NCI-H748 (cell line): Measurements from ENCODE around the gene NPM1.
"Not testable (repeated sequence)": the region's sequence is repeated elsewhere in the genome, so short reads cannot be mapped to it uniquely, and the experiment has no call there.

Experiments used
- DNase-seq: peaks from one replicate; lab custom pipeline; 2025; ENCODE audit not compliant: unreplicated experiment; lab: John Stamatoyannopoulos, UW

NPM1 gene

GRCh38 chr5:171384999-171385398, 2.6 kb upstream of the NPM1 start:
- DNase-seq = peak; percentile 8

GRCh38 chr5:171386006-171386671, 1.5 kb upstream of the NPM1 start:
- DNase-seq = no peak

DNA sequence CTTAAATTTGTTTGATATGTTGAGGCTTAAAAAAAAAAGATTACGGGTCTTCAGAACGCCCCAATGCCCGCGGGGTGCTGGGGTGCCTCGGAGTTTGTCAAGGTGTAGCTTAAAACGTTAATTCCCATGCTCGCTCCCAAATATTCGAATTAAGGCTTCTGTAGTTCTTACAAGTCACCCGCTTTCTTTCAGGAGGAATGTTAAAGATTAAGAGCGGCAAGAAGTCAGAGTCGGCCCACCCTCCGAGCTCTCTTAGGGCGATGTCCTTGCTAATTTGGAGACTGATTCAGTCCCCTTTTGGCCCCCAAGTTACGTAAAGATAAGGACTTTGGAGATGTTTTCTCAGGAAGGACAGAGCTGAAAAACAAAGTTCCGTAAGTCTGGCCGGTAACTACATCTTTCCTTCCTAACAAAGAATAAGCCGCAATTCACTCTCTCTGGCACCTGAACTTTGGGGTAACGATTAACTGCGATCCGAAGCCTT, 746 bp upstream of the NPM1 start:
- peak; percentile 45 for DNase-seq

DNA sequence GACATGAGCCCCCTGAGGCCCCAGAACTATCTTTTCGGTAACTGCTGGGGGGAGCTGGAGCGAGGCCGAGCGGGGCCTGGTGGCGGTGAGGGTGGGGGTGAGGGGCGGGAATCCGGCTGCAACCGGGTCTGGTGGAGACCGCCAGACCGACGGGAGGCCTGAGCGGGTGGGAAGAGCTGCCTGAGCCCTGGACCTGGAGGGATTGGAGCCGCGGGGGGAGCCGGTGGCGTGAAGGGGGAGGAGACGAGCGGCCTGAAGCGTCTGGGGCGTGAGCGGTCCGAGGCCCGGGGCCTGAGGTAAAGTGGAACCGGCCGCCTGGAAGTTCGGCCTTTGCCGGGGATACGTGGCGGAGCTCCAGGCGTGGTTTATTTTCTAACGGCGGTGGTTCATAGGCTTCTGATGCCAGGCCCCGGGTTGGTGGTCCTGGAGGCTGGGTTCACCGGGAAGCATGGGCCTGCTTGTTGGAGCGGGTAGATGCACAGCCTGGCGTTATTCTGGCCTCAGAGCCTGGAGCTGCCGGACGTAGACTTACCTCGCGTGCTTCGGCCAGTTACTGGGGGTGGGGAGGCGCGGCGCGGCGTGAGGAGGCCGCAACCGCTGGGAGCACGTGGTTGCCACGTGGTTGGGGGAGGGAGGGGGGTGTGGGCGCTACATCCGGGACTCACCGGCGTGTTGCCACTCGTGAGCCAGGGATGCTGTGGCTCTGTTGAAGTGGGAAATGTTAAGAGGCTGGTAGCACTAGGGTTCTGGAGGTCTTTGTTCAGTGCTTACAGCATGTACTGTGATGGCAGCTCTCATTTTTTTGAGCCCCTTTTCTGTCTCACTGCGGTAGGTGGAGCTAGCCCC, 544 bp downstream of the NPM1 start:
- peak; percentile 84 for DNase-seq

GRCh38 chr5:171388816-171389168, 1.1 kb downstream of the NPM1 start:
- no peak for DNase-seq

- no peak for DNase-seq
Measured at GRCh38 chr5:171390883-171391677, 3.4 kb downstream of the NPM1 start.

- DNase-seq = no peak
Measured at GRCh38 chr5:171391996-171392577, 4.4 kb downstream of the NPM1 start.

DNA sequence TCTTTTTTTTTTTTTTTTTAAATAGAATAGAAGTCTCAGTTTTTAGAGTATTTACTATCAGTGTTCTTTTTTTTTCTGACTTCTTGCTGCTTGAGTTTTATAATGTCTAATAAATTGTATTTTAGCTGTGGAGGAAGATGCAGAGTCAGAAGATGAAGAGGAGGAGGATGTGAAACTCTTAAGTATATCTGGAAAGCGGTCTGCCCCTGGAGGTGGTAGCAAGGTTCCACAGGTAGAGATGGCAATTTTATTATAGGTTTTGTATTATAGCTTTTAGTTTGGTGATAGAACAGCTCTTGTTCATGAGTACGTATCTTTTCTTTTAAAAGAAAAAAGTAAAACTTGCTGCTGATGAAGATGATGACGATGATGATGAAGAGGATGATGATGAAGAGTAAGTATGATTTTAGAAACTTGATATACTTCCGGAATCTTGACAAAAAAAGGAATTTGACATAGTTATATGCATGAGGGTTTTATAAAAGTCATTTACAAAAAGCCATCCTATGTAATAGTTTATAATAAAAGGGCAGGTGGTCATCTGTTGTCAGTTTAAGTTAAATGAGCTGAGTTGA, 5.0 kb downstream of the NPM1 start:
- no peak for DNase-seq

DNA sequence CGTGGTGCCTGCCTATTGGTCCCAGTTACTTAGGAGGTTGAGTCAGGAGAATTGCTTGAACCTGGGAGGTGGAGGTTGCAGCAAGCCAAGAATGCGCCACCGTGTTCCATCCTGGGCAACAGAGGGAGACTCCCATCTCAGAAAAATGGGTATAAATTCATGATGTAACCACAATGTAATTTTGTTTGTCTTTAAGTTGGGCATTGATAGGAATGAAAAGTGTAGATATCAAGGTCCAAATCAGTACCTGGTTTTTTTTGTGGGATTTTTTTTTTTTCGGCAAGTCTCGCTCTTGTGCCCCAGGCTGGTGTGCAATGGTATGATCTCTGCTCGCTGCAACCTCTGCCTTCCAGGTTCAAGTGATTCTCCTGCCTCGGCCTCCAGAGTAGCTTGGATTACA, 7.4 kb downstream of the NPM1 start:
- no peak for DNase-seq

- DNase-seq = not testable (repeated sequence)
Measured at GRCh38 chr5:171396583-171396982, 8.9 kb downstream of the NPM1 start.

DNA sequence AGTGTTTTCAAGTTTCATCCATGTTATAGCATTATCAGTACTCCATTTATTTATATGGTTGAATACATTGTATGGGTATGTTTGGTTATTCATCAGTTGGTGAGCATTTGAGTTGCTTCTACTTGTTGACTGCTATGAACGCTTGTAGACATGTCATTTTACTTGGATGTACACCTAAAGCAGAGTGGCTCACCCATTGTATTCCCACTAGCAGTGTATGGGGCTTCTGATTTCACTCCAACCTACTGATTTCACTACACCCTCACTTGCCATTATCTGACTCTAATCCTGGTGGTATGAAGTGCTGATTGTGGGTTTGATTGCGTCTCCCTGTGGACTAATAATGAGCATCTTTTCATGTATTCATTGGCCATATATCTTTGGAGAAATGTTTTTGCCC, 9.5 kb downstream of the NPM1 start:
- DNase-seq = no peak

GRCh38 chr5:171397599-171397998, 9.9 kb downstream of the NPM1 start:
- no peak for DNase-seq

DNA sequence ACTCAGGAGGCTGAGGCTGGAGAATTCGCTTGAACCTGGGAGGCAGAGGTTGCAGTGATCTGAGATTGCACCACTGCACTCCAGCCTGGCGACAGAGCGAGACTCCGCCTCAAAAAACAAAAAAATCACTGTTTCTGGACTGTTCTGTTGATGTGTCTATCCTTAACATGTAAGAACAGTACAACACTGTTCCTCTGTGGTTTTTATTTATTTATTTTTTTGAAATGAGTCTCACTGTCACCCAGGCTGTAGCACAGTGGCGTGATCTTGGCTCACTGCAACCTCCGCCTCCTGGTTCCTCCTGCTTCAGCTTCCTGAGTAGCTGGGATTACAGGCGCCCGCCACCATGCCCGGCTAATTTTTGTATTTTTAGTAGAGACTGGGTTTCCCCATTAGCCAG, 11.0 kb downstream of the NPM1 start:
- not testable (repeated sequence) for DNase-seq

GRCh38 chr5:171400169-171400568, 12.5 kb downstream of the NPM1 start:
- no peak for DNase-seq

DNA sequence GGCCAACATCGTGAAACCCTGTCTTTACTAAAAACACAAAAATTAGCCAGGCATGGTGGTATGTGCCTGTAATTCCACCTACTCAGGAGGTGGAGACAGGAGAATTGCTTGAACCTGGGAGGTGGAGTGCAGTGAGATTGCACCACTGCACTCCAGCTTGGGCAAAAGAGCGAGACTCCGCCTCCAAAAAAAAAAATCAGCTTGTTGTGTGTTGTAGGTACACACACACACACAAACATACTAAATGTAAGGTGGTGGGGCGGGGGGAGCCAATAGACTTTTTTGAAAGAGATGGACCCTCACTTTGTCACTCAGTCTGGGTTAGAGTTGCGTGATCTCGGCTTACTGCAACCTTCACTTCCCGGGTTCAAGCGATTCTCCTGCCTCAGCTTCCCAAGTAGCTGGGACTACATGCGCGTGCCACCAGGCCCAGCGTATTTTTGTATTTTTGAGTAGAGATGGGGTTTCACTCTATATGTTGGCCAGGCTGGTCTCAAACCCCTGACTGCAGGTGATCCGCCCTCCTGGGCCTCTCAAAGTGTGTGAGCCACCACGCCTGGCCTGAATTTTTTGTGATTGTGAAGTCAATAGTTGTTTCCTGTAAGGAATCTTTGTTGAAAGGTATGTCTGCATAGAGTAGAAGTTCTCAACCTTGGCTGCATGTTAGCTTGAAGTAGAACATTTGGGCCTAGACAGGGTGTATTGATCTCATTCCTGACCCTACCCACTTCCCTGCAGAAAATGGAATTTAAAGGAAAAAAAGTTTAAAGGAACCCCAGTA, 13.7 kb downstream of the NPM1 start:
- no peak for DNase-seq

GRCh38 chr5:171402751-171403150, 15.1 kb downstream of the NPM1 start:
- not testable (repeated sequence) for DNase-seq

GRCh38 chr5:171405615-171406014, 18.0 kb downstream of the NPM1 start:
- DNase-seq = peak; percentile 15

GRCh38 chr5:171407234-171407633, 19.6 kb downstream of the NPM1 start:
- DNase-seq = no peak

DNA sequence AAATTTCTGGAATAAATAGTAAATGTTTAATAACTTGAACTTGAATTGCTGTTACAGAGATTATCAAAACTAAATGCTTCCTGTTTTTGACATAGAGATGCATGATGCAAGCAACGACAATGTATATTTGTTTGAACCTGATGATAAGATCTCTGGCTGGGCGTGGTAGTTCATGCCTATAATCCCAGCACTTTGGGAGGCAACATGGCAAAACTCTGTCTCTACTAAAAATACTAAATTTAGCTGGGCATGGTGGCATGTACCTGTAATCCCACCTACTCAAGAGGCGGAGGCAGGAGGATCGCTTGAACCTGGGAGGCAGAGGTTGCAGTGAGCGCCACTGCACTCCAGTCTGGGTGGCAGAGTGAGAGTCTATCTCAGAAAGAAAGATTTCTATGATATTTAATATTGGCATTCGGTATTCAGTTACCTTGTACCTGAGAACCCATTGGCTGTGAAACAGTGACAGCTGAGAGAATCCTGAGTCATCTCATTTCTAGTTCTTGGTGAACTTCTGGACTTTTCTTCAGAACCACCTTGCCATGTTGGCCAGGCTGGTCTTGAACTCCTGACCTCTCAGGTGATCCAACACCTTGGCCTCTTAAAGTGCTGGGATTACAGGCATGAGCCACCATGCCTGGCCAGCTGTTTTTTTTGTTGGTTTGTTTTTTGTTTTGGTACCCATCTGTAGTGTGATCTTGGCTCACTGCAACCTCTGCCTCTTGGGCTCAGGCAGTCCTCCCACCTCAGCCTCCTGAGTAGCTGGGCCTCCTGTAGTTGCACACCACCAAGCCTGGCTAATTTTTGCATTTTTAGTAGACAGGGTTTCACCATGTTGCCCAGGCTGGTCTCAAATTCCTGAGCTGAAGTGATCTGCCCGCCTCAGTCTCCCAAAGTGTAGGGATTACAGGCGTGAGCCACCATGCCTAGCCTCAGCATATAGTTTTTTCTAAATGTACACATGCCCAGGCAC, 21.8 kb downstream of the NPM1 start:
- DNase-seq = no peak
